ENCODE measurements around the gene USP47.

- TF ChIP-seq POLR2A (IDR thresholded peaks at IDR 0.05) (no peak), CTCF (IDR thresholded peaks at IDR 0.05) (no peak)
Measured at GRCh38 chr11:11866203-11866602, 24.4 kb downstream of the USP47 start.
